ENCODE data around the gene YIPF2. TPM values are rescaled to one million over a fixed set of nuclear protein-coding genes. Genes with fewer than 3 reads are reported as not detected.

The YIPF2 gene
- total RNA-seq, 1 donor from 2014 or later: 42.7 TPM

DNA sequence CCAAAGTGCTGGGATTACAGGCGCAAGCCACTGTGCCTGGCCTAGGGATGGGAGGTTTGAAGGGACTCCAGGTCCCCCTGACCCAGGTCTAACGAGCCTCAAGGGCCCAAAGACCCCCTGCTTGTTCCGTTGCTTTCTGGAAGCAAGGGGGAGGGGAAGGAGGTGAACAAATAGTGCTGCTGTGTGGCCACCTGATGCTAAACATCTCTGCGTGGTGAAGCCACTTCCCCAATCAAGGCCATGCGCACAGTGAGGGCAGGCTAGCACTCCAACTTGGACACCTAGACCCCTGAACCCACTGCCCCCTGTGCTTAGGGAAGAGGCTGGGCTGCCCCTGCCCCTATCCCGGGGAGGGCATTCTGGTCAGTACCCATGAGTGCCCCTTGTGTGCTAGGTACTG, 33.1 kb downstream of the YIPF2 start:
- H3K27ac ChIP-seq: no peak overlapping the region
- H3K36me3 ChIP-seq: no peaks in the 10 kb centered on the region
- H3K9me3 ChIP-seq: no peaks in the 10 kb centered on the region
- peaks cover 76% of the 10 kb centered on the region for H3K4me1 ChIP-seq
- no peaks in the 10 kb centered on the region for H3K27me3 ChIP-seq
- intact Hi-C loops (cut with DNase I): no loop called here
- TF ChIP-seq CTCF (IDR thresholded peaks at IDR 0.05) (no peak), POLR2AphosphoS5 (IDR thresholded peaks at IDR 0.05; ENCODE audit: insufficient read depth in 1 of 2, low read depth in 1 of 2) (no peak), POLR2A (IDR thresholded peaks at IDR 0.05) (no peak)
- no peak overlapping the region for H3K4me3 ChIP-seq
- no peak for DNase-seq (ENCODE audit: extremely low spot score in 2 of 2)

DNA sequence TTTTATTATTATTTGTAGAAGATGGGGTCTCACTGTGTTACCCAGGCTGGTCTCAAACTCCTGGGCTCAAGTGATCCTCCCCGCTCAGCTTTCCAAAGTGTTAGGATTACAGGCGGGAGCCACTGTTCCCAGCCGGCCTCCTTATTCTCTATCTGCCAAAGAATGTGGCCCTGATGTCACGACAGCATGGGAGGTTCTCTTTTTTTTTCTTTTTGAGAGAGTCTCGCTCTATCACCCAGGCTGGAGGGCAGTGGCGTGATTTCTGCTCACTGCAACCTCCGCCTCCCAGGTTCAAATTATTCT, 33.6 kb downstream of the YIPF2 start:
- peaks cover 76% of the 10 kb centered on the region for H3K4me1 ChIP-seq
- no peak overlapping the region for H3K4me3 ChIP-seq
- no peaks in the 10 kb centered on the region for H3K36me3 ChIP-seq
- no peaks in the 10 kb centered on the region for H3K9me3 ChIP-seq
- no peak for TF ChIP-seq POLR2A (IDR thresholded peaks at IDR 0.05)
- no peak for TF ChIP-seq CTCF (IDR thresholded peaks at IDR 0.05)
- no peak for TF ChIP-seq POLR2AphosphoS5 (IDR thresholded peaks at IDR 0.05; ENCODE audit: insufficient read depth in 1 of 2, low read depth in 1 of 2)
- intact Hi-C loops (cut with DNase I): no loop called here
- no peaks in the 10 kb centered on the region for H3K27me3 ChIP-seq
- H3K27ac ChIP-seq: no peak overlapping the region
- no peak for DNase-seq (ENCODE audit: extremely low spot score in 2 of 2)

DNA sequence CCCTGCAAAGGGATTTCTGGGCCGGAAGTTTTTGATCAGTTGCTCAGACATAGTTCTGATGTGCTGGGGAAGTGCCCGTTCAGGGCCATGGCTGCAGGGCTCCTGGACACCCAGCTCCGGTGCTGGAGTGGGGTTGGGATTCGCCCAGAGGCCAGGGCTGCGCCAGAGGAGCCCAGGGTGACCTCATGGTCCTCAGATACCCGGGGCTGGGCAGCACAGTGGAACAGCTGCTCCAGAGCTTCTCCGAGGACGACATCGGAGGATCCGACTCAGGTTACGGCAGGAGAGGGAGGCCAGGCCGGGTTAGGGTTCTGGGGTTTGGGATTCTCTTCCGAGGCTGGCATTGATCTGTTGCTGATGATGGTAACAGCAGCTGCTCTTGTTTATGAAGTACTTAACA, 36.2 kb downstream of the YIPF2 start:
- no peak for TF ChIP-seq POLR2A (IDR thresholded peaks at IDR 0.05)
- no peak for TF ChIP-seq POLR2AphosphoS5 (IDR thresholded peaks at IDR 0.05; ENCODE audit: insufficient read depth in 1 of 2, low read depth in 1 of 2)
- TF ChIP-seq CTCF (IDR thresholded peaks at IDR 0.05): no peak
- peaks cover 71% of the 10 kb centered on the region for H3K4me1 ChIP-seq
- H3K9me3 ChIP-seq: no peaks in the 10 kb centered on the region
- H3K36me3 ChIP-seq: no peaks in the 10 kb centered on the region
- no peaks in the 10 kb centered on the region for H3K27me3 ChIP-seq
- intact Hi-C loops (cut with DNase I): no loop called here
- H3K27ac ChIP-seq: peak overlapping the region; percentile 74
- no peak for DNase-seq (ENCODE audit: extremely low spot score in 2 of 2)
- no peak overlapping the region for H3K4me3 ChIP-seq

- Histone ChIP-seq H3K27ac (peak overlapping the region; percentile 74), H3K4me3 (peak overlapping the region in 1 of 2 donors; percentile 5), H3K36me3 (no peaks in the 10 kb centered on the region), H3K9me3 (no peaks in the 10 kb centered on the region), H3K27me3 (no peaks in the 10 kb centered on the region), H3K4me1 (peaks cover 71% of the 10 kb centered on the region)
- intact Hi-C loops (cut with DNase I): no loop called here
- TF ChIP-seq POLR2A (IDR thresholded peaks at IDR 0.05) (no peak), CTCF (IDR thresholded peaks at IDR 0.05) (no peak), POLR2AphosphoS5 (IDR thresholded peaks at IDR 0.05; ENCODE audit: insufficient read depth in 1 of 2, low read depth in 1 of 2) (peak in 1 of 2 donors; percentile 58)
- DNase-seq (ENCODE audit: extremely low spot score in 2 of 2): no peak
Observed at GRCh38 chr19:10891405-10892086, 36.9 kb downstream of the YIPF2 start.

GRCh38 chr19:10889880-10890279, 38.6 kb downstream of the YIPF2 start:
- TF ChIP-seq POLR2A (IDR thresholded peaks at IDR 0.05) (no peak), CTCF (IDR thresholded peaks at IDR 0.05) (no peak), POLR2AphosphoS5 (IDR thresholded peaks at IDR 0.05; ENCODE audit: insufficient read depth in 1 of 2, low read depth in 1 of 2) (no peak)
- Histone ChIP-seq H3K4me1 (peaks cover 76% of the 10 kb centered on the region), H3K27ac (no peak overlapping the region), H3K4me3 (no peak overlapping the region), H3K9me3 (no peaks in the 10 kb centered on the region), H3K27me3 (no peaks in the 10 kb centered on the region), H3K36me3 (no peaks in the 10 kb centered on the region)
- intact Hi-C loops (cut with DNase I): no loop called here
- no peak for DNase-seq (ENCODE audit: extremely low spot score in 2 of 2)
